ENCODE data around the gene PPTC7. TPM values are rescaled to one million over a fixed set of nuclear protein-coding genes. Genes with fewer than 3 reads are reported as not detected.

Gene PPTC7
- total and polyA plus RNA-seq, 2 of the 13 experiments (the other 11 are each of a cell fraction or from before 2014, with no cell fraction given): 4.8 to 12.3 TPM

- TF ChIP-seq, protein P1, sequence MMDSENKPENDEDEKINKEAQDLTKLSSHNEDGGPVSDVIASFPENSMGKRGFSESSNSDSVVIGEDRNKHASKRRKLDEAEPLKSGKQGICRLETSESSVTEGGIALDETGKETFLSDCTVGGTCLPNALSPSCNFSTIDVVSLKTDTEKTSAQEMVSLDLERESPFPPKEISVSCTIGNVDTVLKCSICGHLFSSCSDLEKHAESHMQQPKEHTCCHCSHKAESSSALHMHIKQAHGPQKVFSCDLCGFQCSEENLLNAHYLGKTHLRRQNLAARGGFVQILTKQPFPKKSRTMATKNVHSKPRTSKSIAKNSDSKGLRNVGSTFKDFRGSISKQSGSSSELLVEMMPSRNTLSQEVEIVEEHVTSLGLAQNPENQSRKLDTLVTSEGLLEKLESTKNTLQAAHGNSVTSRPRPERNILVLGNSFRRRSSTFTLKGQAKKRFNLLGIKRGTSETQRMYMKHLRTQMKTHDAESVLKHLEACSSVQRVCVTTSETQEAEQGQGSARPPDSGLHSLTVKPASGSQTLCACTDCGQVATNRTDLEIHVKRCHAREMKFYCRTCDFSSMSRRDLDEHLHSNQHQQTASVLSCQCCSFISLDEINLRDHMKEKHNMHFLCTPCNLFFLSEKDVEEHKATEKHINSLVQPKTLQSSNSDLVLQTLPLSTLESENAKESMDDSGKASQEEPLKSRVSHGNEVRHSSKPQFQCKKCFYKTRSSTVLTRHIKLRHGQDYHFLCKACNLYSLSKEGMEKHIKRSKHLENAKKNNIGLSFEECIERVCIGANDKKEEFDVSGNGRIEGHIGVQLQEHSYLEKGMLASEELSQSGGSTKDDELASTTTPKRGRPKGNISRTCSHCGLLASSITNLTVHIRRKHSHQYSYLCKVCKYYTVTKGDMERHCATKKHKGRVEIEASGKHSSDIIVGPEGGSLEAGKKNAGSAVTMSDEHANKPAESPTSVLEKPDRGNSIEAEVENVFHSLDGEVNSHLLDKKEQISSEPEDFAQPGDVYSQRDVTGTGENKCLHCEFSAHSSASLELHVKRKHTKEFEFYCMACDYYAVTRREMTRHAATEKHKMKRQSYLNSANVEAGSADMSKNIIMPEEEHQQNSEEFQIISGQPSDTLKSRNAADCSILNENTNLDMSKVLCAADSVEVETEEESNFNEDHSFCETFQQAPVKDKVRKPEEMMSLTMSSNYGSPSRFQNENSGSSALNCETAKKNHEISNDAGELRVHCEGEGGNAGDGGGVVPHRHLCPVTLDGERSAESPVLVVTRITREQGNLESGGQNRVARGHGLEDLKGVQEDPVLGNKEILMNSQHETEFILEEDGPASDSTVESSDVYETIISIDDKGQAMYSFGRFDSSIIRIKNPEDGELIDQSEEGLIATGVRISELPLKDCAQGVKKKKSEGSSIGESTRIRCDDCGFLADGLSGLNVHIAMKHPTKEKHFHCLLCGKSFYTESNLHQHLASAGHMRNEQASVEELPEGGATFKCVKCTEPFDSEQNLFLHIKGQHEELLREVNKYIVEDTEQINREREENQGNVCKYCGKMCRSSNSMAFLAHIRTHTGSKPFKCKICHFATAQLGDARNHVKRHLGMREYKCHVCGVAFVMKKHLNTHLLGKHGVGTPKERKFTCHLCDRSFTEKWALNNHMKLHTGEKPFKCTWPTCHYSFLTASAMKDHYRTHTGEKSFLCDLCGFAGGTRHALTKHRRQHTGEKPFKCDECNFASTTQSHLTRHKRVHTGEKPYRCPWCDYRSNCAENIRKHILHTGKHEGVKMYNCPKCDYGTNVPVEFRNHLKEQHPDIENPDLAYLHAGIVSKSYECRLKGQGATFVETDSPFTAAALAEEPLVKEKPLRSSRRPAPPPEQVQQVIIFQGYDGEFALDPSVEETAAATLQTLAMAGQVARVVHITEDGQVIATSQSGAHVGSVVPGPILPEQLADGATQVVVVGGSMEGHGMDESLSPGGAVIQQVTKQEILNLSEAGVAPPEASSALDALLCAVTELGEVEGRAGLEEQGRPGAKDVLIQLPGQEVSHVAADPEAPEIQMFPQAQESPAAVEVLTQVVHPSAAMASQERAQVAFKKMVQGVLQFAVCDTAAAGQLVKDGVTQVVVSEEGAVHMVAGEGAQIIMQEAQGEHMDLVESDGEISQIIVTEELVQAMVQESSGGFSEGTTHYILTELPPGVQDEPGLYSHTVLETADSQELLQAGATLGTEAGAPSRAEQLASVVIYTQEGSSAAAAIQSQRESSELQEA (CRISPR knock-in tag; IDR thresholded peaks at IDR 0.05; ENCODE audit: not compliant biosample characterization): no peak
- TF ChIP-seq ZNF292 (CRISPR knock-in tag; IDR thresholded peaks at IDR 0.05; ENCODE audit: borderline replicate concordance, low read depth) (peak; percentile 59; the same call in 1 of the 2 replicates), BCL6 (CRISPR knock-in tag; IDR thresholded peaks at IDR 0.05) (peak; percentile 40; the same call in 1 of the 2 replicates), HDAC2 (CRISPR knock-in tag; IDR thresholded peaks at IDR 0.05) (peak; percentile 50; the same call in 1 of the 2 replicates), ARID5B (CRISPR knock-in tag; IDR thresholded peaks at IDR 0.05) (0 out of 2 replicates have a peak, but pooled peaks have one; percentile 18), FOXP1 (IDR thresholded peaks at IDR 0.05) (no peak), FOXP1 (CRISPR knock-in tag; IDR thresholded peaks at IDR 0.05) (peak; percentile 6; the same call in 1 of the 2 replicates)
- TF ChIP-seq, protein P2, sequence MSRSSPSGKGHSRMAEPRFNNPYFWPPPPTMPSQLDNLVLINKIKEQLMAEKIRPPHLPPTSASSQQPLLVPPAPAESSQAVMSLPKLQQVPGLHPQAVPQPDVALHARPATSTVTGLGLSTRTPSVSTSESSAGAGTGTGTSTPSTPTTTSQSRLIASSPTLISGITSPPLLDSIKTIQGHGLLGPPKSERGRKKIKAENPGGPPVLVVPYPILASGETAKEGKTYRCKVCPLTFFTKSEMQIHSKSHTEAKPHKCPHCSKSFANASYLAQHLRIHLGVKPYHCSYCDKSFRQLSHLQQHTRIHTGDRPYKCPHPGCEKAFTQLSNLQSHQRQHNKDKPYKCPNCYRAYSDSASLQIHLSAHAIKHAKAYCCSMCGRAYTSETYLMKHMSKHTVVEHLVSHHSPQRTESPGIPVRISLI (CRISPR knock-in tag; IDR thresholded peaks at IDR 0.05; ENCODE audit: borderline replicate concordance): peak; percentile 82
Observed at GRCh38 chr12:110565894-110566871, 16.9 kb downstream of the PPTC7 start (continued).
